HepG2 (cell line): Measurements from ENCODE around the gene TBX6. TPM values are rescaled to one million over a fixed set of nuclear protein-coding genes. Genes with fewer than 3 reads are reported as not detected.

Experiments used
- BCL6 ChIP-seq: IDR thresholded peaks from 2 replicates; pipeline ENCODE4 v1.6.1; 2016; ENCODE audit warnings: missing genetic modification reagents, missing compliant biosample characterization
- EEA1 ChIP-seq: sonication (generic); formaldehyde crosslinking; IDR thresholded peaks from 2 replicates; pipeline ENCODE4 v1.5.1; 2020; ENCODE audit warnings: mild to moderate bottlenecking, missing genetic modification reagents, borderline replicate concordance
- IRF9 ChIP-seq: sonication (generic); formaldehyde crosslinking; IDR thresholded peaks from 2 replicates; pipeline ENCODE4 v1.8.0; 2022; ENCODE audit warnings: missing genetic modification reagents, mild to moderate bottlenecking, borderline replicate concordance
- MED1 ChIP-seq: sonication (generic); formaldehyde crosslinking; IDR thresholded peaks from 2 replicates; pipeline ENCODE4 v1.4.0; 2020; ENCODE audit warnings: missing genetic modification reagents
- MTA1 ChIP-seq: sonication (generic); formaldehyde crosslinking; IDR thresholded peaks from 2 replicates; pipeline ENCODE4 v1.4.0; 2020; ENCODE audit warnings: missing genetic modification reagents, mild to moderate bottlenecking, borderline replicate concordance
- POLR2G ChIP-seq: fragments of 200-400 bp; formaldehyde crosslinking; IDR thresholded peaks from 2 replicates; pipeline ENCODE4 v1.6.1; 2018; ENCODE audit warnings: mild to moderate bottlenecking, low read depth, low read length, moderate library complexity
- RFX3 ChIP-seq: IDR thresholded peaks from 2 replicates; pipeline ENCODE4 v1.6.1; 2016; ENCODE audit warnings: missing biosample characterization, missing genetic modification reagents
- SRSF1 ChIP-seq: fragments of 200-400 bp; formaldehyde crosslinking; optimal IDR thresholded peaks from 2 replicates; pipeline ENCODE3; 2017; ENCODE audit warnings: mild to moderate bottlenecking, low read depth, low read length, moderate library complexity
- ZNF484 ChIP-seq: sonication (generic); formaldehyde crosslinking; IDR thresholded peaks from 2 replicates; pipeline ENCODE4 v1.5.1; 2020; ENCODE audit warnings: mild to moderate bottlenecking, low read depth, missing genetic modification reagents, borderline replicate concordance
- ZNF557 ChIP-seq: sonication (generic); formaldehyde crosslinking; IDR thresholded peaks from 2 replicates; pipeline ENCODE4 v1.4.0; 2020; ENCODE audit warnings: missing genetic modification reagents
- ZNF652 ChIP-seq: IDR thresholded peaks from 2 replicates; pipeline ENCODE4 v1.6.1; 2016; ENCODE audit warnings: low read depth, borderline replicate concordance
- polyA plus RNA-seq, 8 experiments: library from polyadenylated mRNA; depleted of rRNA in 3 of 8; stranded (reverse) in 7 of 8; unstranded in 1 of 8; fragments of >200 nt; fragmentation: Illumina TruSeq in 4 of 8; extraction: Trizol in 4 of 8; gene quantifications; 2 replicates each; pipeline versions ENCODE4 v1.2.1 to v1.2.3, GENCODE V29; 2011 to 2016; ENCODE audit warnings: low read depth in 4 of 8, missing spikeins in 1 of 8, mixed read lengths in 1 of 8; ENCODE audit not compliant: insufficient read depth in 1 of 8
- total RNA-seq, 5 experiments: library from RNA; depleted of rRNA; stranded (reverse); fragments of >200 nt; fragmentation: Illumina TruSeq; extraction: Trizol; gene quantifications; 2 replicates each; pipeline ENCODE4 v1.2.3, GENCODE V29; 2016; ENCODE audit warnings: low read depth in 1 of 5
- TF ChIP-seq, protein P1 (sequence below): sonication (generic); formaldehyde crosslinking; IDR thresholded peaks from 2 replicates; pipeline ENCODE4 v1.4.0; 2020; ENCODE audit warnings: missing genetic modification reagents, mild to moderate bottlenecking, borderline replicate concordance
- TF ChIP-seq, protein P2 (sequence below): IDR thresholded peaks from 2 replicates; pipeline ENCODE4 v1.6.1; 2016; ENCODE audit warnings: low read depth, borderline replicate concordance
- TF ChIP-seq, protein P3 (sequence below): IDR thresholded peaks from 2 replicates; pipeline ENCODE4 v1.6.1; 2016; ENCODE audit warnings: mild to moderate bottlenecking, missing biosample characterization, missing genetic modification reagents
- TF ChIP-seq, protein P4 (sequence below): sonication (generic); formaldehyde crosslinking; IDR thresholded peaks from 2 replicates; pipeline ENCODE4 v1.4.0; 2020; ENCODE audit warnings: mild to moderate bottlenecking, missing genetic modification reagents
- TF ChIP-seq, protein P5 (sequence below): sonication (generic); formaldehyde crosslinking; IDR thresholded peaks from 2 replicates; pipeline ENCODE4 v1.4.0; 2020; ENCODE audit warnings: mild to moderate bottlenecking, missing genetic modification reagents

TBX6 gene
- total and polyA plus RNA-seq, 2 of the 13 experiments (the other 11 are each of a cell fraction or from before 2014, with no cell fraction given), result 0.24 to 0.42 TPM

DNA sequence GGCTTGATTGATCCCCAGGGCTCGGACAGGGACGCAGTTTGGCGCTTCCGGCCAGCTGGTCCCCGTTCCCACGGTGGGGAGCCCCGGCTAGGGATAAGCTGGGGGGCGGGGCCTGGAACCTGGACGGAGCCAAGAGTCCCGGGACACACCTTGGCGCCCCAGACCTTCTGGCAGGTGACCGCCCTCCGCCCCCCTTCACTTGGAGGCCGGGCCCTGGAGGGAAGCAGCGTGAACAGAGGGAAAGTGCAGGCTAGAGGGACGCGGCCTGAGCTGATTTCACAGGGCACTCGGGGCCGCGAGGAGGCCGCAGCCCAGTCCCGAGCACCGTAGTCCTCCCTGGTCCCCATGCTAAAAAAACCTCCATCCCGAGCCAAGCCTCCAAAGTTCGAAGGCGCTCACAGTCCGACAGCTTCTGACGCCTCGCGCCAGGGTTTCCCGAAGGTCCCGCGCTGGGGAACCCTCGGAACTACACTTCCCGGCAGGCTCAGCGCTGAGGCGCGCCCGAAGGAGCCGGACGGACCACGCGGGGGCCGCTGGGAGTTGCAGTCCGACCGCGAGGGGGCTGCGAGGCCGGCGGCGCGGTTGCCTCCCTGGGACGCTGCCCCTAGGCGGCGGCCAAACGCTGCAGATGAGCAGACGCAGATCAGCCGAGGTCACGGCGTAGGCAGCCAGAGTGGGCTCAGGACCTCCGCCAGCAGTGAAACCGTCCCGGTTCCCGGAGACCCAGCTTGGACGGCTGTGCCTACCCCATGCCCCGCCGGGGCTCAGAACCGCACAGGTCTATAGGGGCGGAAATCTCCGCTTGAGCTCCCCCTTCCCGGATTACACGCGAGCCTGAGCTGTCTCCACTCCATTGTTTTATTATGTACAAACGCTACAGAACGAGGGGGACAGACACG is at the start of gene TBX6 (continued):
- TF ChIP-seq, protein P1, sequence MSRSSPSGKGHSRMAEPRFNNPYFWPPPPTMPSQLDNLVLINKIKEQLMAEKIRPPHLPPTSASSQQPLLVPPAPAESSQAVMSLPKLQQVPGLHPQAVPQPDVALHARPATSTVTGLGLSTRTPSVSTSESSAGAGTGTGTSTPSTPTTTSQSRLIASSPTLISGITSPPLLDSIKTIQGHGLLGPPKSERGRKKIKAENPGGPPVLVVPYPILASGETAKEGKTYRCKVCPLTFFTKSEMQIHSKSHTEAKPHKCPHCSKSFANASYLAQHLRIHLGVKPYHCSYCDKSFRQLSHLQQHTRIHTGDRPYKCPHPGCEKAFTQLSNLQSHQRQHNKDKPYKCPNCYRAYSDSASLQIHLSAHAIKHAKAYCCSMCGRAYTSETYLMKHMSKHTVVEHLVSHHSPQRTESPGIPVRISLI, result no peak
- no peak; the same call in 1 of the 2 replicates for TF ChIP-seq ZNF557
- TF ChIP-seq SRSF1, result peak; percentile 93
- peak; percentile 35; the same call in 1 of the 2 replicates for TF ChIP-seq BCL6 (CRISPR knock-in tag)
- TF ChIP-seq, protein P2, sequence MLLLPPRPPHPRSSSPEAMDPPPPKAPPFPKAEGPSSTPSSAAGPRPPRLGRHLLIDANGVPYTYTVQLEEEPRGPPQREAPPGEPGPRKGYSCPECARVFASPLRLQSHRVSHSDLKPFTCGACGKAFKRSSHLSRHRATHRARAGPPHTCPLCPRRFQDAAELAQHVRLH, result no peak
- TF ChIP-seq, protein P3, sequence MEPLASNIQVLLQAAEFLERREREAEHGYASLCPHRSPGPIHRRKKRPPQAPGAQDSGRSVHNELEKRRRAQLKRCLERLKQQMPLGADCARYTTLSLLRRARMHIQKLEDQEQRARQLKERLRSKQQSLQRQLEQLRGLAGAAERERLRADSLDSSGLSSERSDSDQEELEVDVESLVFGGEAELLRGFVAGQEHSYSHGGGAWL (CRISPR knock-in tag), result peak; percentile 15; the same call in 1 of the 2 replicates
- no peak for TF ChIP-seq RFX3
- TF ChIP-seq POLR2G, result peak; percentile 81
- TF ChIP-seq ZNF484, result no peak
- TF ChIP-seq, protein P4, sequence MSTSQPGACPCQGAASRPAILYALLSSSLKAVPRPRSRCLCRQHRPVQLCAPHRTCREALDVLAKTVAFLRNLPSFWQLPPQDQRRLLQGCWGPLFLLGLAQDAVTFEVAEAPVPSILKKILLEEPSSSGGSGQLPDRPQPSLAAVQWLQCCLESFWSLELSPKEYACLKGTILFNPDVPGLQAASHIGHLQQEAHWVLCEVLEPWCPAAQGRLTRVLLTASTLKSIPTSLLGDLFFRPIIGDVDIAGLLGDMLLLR (CRISPR knock-in tag), result no peak
- no peak for TF ChIP-seq ZNF652 (CRISPR knock-in tag)
- TF ChIP-seq MTA1 (CRISPR knock-in tag), result no peak
- TF ChIP-seq EEA1, result no peak
- peak; percentile 58; the same call in 1 of the 2 replicates for TF ChIP-seq MED1
- TF ChIP-seq, protein P5, sequence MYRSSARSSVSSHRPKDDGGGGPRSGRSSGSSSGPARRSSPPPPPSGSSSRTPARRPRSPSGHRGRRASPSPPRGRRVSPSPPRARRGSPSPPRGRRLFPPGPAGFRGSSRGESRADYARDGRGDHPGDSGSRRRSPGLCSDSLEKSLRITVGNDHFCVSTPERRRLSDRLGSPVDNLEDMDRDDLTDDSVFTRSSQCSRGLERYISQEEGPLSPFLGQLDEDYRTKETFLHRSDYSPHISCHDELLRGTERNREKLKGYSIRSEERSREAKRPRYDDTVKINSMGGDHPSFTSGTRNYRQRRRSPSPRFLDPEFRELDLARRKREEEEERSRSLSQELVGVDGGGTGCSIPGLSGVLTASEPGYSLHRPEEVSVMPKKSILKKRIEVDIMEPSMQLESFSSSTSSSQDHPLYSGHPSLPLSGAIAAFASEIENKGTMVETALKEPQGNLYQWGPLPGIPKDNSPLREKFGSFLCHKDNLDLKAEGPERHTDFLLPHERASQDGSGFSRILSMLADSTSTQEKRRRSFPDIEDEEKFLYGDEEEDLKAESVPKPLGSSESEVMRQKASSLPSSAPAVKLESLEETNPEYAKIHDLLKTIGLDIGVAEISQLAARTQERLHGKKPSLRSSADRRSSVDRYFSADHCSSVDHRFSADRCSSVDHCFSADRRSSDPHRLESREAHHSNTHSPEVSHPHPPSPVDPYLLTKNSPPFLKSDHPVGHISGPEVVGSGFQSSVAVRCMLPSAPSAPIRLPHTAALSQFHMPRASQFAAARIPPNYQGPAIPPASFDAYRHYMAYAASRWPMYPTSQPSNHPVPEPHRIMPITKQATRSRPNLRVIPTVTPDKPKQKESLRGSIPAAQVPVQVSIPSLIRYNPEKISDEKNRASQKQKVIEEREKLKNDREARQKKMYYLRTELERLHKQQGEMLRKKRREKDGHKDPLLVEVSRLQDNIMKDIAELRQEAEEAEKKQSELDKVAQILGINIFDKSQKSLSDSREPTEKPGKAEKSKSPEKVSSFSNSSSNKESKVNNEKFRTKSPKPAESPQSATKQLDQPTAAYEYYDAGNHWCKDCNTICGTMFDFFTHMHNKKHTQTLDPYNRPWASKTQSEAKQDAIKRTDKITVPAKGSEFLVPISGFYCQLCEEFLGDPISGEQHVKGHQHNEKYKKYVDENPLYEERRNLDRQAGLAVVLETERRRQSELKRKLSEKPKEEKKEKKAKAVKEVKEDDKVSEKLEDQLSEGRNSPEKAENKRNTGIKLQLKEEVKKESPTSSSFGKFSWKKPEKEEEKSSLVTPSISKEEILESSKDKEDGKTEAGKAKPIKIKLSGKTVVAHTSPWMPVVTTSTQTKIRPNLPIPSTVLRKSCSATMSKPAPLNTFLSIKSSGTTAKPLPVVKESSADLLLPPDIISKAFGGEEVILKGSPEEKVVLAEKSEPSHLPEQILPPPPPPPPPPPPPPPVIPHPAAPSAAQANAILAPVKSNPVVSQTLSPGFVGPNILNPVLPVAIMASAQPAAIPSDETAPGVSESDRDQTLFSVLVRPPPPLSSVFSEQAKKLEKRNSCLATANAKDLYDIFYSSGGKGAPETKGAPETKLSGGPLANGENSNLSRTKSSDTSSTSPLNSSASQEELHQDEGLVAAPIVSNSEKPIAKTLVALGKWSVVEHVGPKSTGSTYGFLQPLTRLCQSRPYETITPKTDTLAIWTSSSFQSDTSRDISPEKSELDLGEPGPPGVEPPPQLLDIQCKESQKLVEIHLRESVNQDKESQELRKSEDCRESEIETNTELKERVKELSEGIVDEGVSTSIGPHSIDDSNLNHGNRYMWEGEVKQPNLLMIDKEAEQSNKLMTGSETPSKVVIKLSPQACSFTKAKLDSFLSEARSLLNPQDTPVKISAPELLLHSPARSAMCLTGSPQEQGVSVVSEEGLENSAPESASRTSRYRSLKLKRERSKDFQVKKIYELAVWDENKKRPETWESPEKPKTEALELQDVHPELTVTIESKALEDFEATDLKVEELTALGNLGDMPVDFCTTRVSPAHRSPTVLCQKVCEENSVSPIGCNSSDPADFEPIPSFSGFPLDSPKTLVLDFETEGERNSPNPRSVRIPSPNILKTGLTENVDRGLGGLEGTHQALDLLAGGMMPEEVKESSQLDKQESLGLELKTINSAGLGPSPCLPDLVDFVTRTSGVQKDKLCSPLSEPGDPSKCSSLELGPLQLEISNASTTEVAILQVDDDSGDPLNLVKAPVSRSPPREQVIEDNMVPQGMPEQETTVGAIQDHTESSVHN (CRISPR knock-in tag), result no peak
- 0 out of 2 replicates have a peak, but pooled peaks have one; percentile 12 for TF ChIP-seq IRF9 (CRISPR knock-in tag)
